ENCODE measurements around the gene DHCR7.

GRCh38 chr11:71446942-71447688, 1.1 kb downstream of the DHCR7 start:
- TF ChIP-seq CTCF (IDR thresholded peaks at IDR 0.05; ENCODE audit: insufficient read depth, low read length) (no peak), POLR2AphosphoS5 (IDR thresholded peaks at IDR 0.05; ENCODE audit: low read depth) (no peak)
